Measurements from ENCODE around the gene ATP4A.

The ATP4A gene

DNA sequence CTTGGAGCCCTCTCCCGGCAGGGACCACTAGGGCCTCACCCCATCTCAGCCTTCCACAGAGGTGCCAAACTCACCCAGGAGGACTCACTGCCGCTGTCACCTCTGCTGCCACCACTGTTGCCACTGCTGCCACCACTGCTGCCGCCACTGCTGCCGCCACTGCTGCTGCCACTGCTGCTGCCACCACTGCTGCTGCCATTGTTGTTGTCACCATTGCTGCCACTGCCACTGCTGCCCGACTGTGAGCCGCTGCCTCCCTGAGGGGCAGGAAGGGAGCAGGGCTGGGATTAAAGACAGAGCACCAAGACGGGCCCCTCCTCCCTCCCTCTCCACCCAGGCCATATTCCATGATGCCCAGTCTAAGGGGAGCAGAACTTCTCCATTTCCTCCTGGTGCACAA is 52.1 kb downstream of the ATP4A start:
- no peak for DNase-seq (ENCODE audit: low read depth, low spot score)
- no peak for TF ChIP-seq SUZ12 (IDR thresholded peaks at IDR 0.05; ENCODE audit: extremely low read depth, insufficient read depth, insufficient read length)
- no peak for TF ChIP-seq YY1 (IDR thresholded peaks at IDR 0.05; ENCODE audit: insufficient read depth, insufficient read length)
- TF ChIP-seq ZNF274 (IDR thresholded peaks at IDR 0.05; ENCODE audit: low read depth, low read length): no peak
- Histone ChIP-seq H3K27me3 (ENCODE audit: insufficient read depth, insufficient read length) (peaks cover 8% of the 10 kb centered on the region), H3K4me1 (ENCODE audit: insufficient read depth, insufficient read length) (peaks cover 8% of the 10 kb centered on the region), H3K9ac (ENCODE audit: insufficient read length, low read depth) (no peak overlapping the region), H3K4me3 (ENCODE audit: insufficient read length, low read depth) (no peak overlapping the region), H3K9me3 (ENCODE audit: insufficient read depth, low read length) (no peaks in the 10 kb centered on the region), H3K36me3 (ENCODE audit: insufficient read depth, insufficient read length, low read length) (peaks cover 14% of the 10 kb centered on the region)

DNA sequence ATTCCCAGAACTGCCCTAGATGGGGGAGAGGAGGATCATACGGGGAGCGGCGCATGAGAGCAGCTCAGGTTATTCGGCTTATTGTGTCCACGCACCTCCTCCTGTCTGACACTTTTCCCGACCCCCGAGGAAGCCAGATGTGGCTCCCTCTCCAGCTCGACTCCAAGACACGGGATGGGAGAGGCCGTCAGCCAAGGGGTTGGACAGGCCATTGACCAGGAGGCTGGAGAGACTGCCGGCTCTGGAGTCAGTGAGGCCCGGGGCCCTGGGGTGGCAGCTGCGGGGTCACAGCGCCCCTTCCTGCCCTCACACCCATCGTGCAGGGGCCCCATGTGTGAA is 52.9 kb downstream of the ATP4A start:
- no peak overlapping the region for H3K9ac ChIP-seq (ENCODE audit: insufficient read length, low read depth)
- peaks cover 8% of the 10 kb centered on the region for H3K4me1 ChIP-seq (ENCODE audit: insufficient read depth, insufficient read length)
- H3K27me3 ChIP-seq (ENCODE audit: insufficient read depth, insufficient read length): peaks cover 8% of the 10 kb centered on the region
- TF ChIP-seq ZNF274 (IDR thresholded peaks at IDR 0.05; ENCODE audit: low read depth, low read length): no peak
- no peak for TF ChIP-seq SUZ12 (IDR thresholded peaks at IDR 0.05; ENCODE audit: extremely low read depth, insufficient read depth, insufficient read length)
- TF ChIP-seq YY1 (IDR thresholded peaks at IDR 0.05; ENCODE audit: insufficient read depth, insufficient read length): no peak
- H3K36me3 ChIP-seq (ENCODE audit: insufficient read depth, insufficient read length, low read length): peaks cover 22% of the 10 kb centered on the region
- H3K4me3 ChIP-seq (ENCODE audit: insufficient read length, low read depth): peak overlapping the region; percentile 48
- no peaks in the 10 kb centered on the region for H3K9me3 ChIP-seq (ENCODE audit: insufficient read depth, low read length)
- DNase-seq (ENCODE audit: low read depth, low spot score): no peak

DNA sequence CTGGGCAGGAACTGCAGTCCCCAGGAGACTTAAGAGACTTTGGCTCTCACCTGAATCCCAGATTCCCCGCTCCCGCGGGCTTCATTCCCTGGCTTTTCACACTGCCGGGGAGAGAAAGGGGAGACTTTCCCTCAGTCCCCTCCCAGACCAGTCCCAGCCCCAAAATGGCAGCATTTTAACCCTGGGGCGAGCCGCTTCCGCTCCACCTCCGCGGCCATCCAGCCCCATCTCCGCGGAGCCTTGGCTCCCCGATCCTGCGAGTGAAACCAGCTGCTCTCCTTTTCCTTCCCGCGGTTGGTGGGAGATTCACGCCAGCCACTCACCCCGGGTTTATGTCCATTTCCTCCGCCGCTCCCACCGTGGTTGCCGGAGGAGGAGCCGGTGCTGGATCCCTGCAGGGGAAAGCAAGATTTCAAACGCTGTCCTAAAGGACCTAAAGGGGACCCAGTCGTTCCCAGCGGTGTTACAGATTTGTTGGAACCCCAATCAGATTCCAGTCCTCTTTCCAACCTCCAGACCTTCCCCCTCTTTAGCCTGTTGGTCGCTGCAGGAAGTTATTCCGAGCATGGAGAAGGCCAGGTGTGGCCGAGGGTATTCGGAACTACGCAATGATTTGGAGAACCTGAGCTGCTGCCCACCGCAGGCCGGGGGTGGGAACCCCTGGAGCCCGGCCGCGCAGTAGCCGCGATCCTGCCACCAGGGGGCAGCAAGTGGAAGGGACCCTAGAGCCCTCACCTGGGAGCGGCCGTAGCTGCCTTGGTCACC is 53.4 kb downstream of the ATP4A start:
- Histone ChIP-seq H3K9ac (ENCODE audit: insufficient read length, low read depth) (peak overlapping the region; percentile 80), H3K27me3 (ENCODE audit: insufficient read depth, insufficient read length) (peaks cover 8% of the 10 kb centered on the region), H3K4me3 (ENCODE audit: insufficient read length, low read depth) (peak overlapping the region; percentile 48)

DNA sequence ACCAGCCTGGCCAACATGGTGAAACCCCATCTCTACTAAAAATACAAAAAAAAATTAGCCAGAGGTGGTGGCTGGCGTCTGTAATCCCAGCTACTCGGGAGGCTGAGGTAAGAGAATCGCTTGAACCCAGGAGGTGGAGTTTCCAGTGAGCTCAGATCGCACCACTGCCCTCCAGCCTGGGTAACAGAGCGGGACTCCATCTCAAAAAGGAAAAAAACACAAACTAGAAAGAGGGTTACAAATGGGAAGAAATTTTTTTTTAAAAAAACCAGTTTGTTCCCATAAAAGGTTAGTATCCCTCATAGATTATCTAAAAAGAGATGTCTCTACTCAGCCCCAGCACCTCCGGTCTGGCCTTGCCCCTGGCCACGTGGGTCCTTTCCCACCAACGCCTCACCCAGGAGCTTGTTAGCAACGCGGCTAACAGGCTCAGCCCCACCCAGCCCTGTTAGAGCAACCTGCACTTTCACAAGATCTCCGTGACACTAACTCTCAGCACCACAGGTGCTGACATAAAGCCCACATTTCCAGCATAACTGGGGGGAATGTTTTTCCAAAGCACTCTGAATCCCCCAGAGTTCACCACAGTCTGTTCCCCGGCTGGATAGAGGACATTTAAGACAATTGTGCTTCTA is 54.3 kb downstream of the ATP4A start:
- Histone ChIP-seq H3K9me3 (ENCODE audit: insufficient read depth, low read length) (no peaks in the 10 kb centered on the region), H3K4me3 (ENCODE audit: insufficient read length, low read depth) (peak overlapping the region; percentile 48), H3K4me1 (ENCODE audit: insufficient read depth, insufficient read length) (peaks cover 6% of the 10 kb centered on the region), H3K36me3 (ENCODE audit: insufficient read depth, insufficient read length, low read length) (peaks cover 29% of the 10 kb centered on the region), H3K9ac (ENCODE audit: insufficient read length, low read depth) (peak overlapping the region; percentile 80), H3K27me3 (ENCODE audit: insufficient read depth, insufficient read length) (peaks cover 8% of the 10 kb centered on the region)
- TF ChIP-seq SUZ12 (IDR thresholded peaks at IDR 0.05; ENCODE audit: extremely low read depth, insufficient read depth, insufficient read length): no peak
- no peak for TF ChIP-seq YY1 (IDR thresholded peaks at IDR 0.05; ENCODE audit: insufficient read depth, insufficient read length)
- TF ChIP-seq ZNF274 (IDR thresholded peaks at IDR 0.05; ENCODE audit: low read depth, low read length): no peak
- DNase-seq (ENCODE audit: low read depth, low spot score): no peak

More for the DNA sequence above, 53.4 kb downstream of the ATP4A start:
- TF ChIP-seq SUZ12 (IDR thresholded peaks at IDR 0.05; ENCODE audit: extremely low read depth, insufficient read depth, insufficient read length): no peak
- no peak for TF ChIP-seq YY1 (IDR thresholded peaks at IDR 0.05; ENCODE audit: insufficient read depth, insufficient read length)
- no peak for TF ChIP-seq ZNF274 (IDR thresholded peaks at IDR 0.05; ENCODE audit: low read depth, low read length)
- peak; percentile 72 for DNase-seq (ENCODE audit: low read depth, low spot score)
- Histone ChIP-seq H3K4me1 (ENCODE audit: insufficient read depth, insufficient read length) (peaks cover 8% of the 10 kb centered on the region), H3K36me3 (ENCODE audit: insufficient read depth, insufficient read length, low read length) (peaks cover 27% of the 10 kb centered on the region), H3K9me3 (ENCODE audit: insufficient read depth, low read length) (no peaks in the 10 kb centered on the region)

DNA sequence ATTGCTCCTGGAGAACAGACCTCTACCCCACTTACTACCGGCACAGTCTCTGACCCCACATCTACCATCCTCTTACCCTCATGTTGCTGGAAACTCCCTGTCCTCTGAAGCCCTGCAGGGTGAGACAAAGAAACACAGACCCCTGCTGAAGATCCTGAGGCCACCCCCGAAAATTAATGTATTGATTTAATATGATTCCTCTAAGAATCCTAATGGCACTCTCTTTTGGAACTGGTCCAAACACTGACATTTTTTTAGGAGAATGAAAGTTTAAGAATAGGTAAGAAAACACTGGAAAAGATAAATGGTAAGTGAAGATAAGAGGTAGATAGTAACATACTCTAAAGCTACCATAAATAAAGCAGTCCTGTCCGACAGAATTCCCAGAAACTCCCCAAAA is 55.3 kb downstream of the ATP4A start:
- H3K4me3 ChIP-seq (ENCODE audit: insufficient read length, low read depth): no peak overlapping the region
- H3K27me3 ChIP-seq (ENCODE audit: insufficient read depth, insufficient read length): peaks cover 8% of the 10 kb centered on the region
- no peak for DNase-seq (ENCODE audit: low read depth, low spot score)
- no peak overlapping the region for H3K9ac ChIP-seq (ENCODE audit: insufficient read length, low read depth)
- H3K36me3 ChIP-seq (ENCODE audit: insufficient read depth, insufficient read length, low read length): peaks cover 33% of the 10 kb centered on the region
- H3K9me3 ChIP-seq (ENCODE audit: insufficient read depth, low read length): no peaks in the 10 kb centered on the region
- no peak for TF ChIP-seq ZNF274 (IDR thresholded peaks at IDR 0.05; ENCODE audit: low read depth, low read length)
- no peak for TF ChIP-seq YY1 (IDR thresholded peaks at IDR 0.05; ENCODE audit: insufficient read depth, insufficient read length)
- no peak for TF ChIP-seq SUZ12 (IDR thresholded peaks at IDR 0.05; ENCODE audit: extremely low read depth, insufficient read depth, insufficient read length)
- H3K4me1 ChIP-seq (ENCODE audit: insufficient read depth, insufficient read length): peaks cover 2% of the 10 kb centered on the region

DNA sequence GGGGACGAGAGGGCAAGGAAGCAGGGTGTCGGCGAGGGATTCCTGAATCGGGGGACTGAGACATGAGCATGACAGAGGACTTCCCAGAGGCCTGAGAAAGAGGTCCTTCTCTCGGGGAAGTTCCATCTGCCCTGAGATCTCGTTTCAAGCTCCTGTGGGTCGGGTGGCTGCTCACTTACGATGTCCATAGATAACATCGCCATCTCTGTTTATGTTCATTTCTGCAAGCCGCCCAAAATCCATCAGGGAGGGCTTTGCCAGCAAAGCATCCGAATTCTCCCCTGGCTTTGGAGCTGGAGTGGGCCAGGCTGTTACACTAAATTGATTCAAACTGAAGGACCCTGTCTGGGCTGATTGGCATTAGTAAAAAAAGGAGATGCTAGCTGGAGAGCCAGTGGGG is 55.9 kb downstream of the ATP4A start:
- no peak for DNase-seq (ENCODE audit: low read depth, low spot score)
- H3K4me3 ChIP-seq (ENCODE audit: insufficient read length, low read depth): no peak overlapping the region

DNA sequence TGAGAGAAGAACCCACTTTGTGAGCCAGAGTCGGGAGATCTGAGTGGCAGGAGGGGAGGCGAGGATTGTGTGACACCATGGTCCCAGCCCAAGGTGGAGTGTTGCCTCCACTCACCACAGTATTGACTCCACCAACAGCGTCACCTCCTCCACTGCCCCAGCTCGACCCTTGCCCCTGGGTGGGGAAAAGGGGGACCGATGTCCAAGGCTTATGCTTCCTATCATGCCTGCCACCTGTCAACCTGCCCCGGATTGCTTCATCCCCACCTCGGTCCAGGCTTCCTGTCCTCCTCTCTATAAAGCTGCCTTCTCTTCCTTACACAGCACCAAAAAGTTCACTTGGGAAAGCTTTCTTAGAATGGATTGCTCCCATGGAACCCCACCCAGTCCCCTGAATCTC is 57.4 kb downstream of the ATP4A start:
- Histone ChIP-seq H3K4me1 (ENCODE audit: insufficient read depth, insufficient read length) (peaks cover 2% of the 10 kb centered on the region), H3K4me3 (ENCODE audit: insufficient read length, low read depth) (no peak overlapping the region), H3K36me3 (ENCODE audit: insufficient read depth, insufficient read length, low read length) (peaks cover 41% of the 10 kb centered on the region), H3K9me3 (ENCODE audit: insufficient read depth, low read length) (no peaks in the 10 kb centered on the region), H3K27me3 (ENCODE audit: insufficient read depth, insufficient read length) (peaks cover 6% of the 10 kb centered on the region), H3K9ac (ENCODE audit: insufficient read length, low read depth) (no peak overlapping the region)
- TF ChIP-seq ZNF274 (IDR thresholded peaks at IDR 0.05; ENCODE audit: low read depth, low read length) (no peak), YY1 (IDR thresholded peaks at IDR 0.05; ENCODE audit: insufficient read depth, insufficient read length) (no peak)
- no peak for DNase-seq (ENCODE audit: low read depth, low spot score)

More for the DNA sequence above, 55.9 kb downstream of the ATP4A start:
- H3K27me3 ChIP-seq (ENCODE audit: insufficient read depth, insufficient read length): peaks cover 8% of the 10 kb centered on the region
- H3K36me3 ChIP-seq (ENCODE audit: insufficient read depth, insufficient read length, low read length): peaks cover 33% of the 10 kb centered on the region
- peaks cover 2% of the 10 kb centered on the region for H3K4me1 ChIP-seq (ENCODE audit: insufficient read depth, insufficient read length)
- no peaks in the 10 kb centered on the region for H3K9me3 ChIP-seq (ENCODE audit: insufficient read depth, low read length)
- no peak overlapping the region for H3K9ac ChIP-seq (ENCODE audit: insufficient read length, low read depth)
- TF ChIP-seq YY1 (IDR thresholded peaks at IDR 0.05; ENCODE audit: insufficient read depth, insufficient read length) (no peak), ZNF274 (IDR thresholded peaks at IDR 0.05; ENCODE audit: low read depth, low read length) (no peak), SUZ12 (IDR thresholded peaks at IDR 0.05; ENCODE audit: extremely low read depth, insufficient read depth, insufficient read length) (no peak)
